K562 (cell line): ENCODE data around the gene PRKG1. TPM values are rescaled to one million over a fixed set of nuclear protein-coding genes. Genes with fewer than 3 reads are reported as not detected.

ENCODE experiments used
- ATAC-seq: fragments of 200-7000 bp; cut with Tn5 transposase; 3 replicates; pipeline ENCODE4 v1.9.1; 2020; ENCODE audit warnings: moderate library complexity
- BruUV-seq: library from RNA; stranded (reverse); fragments of 400-500 nt; replicated peaks from 2 replicates; lab custom pipeline; 2021; lab: Mats Ljungman, UMichigan
- CTCF ChIA-PET: fragments of 300-600 bp; formaldehyde crosslinking; extraction: SDS; loops from one replicate; lab custom pipeline; 2021; ENCODE audit warnings: low intra/inter-chr PET ratio; lab: Yijun Ruan, JAX
- POLR2A ChIA-PET: fragments of 300-600, 350-650 bp; sonication (Branson Sonifier 250); formaldehyde crosslinking; extraction: SDS; loops from one replicate; lab custom pipeline; 2021; ENCODE audit warnings: antibody characterized with exemption, inconsistent platforms; lab: Yijun Ruan, JAX
- DNase-seq, 4 experiments: peaks; one replicate each; pipeline versions ENCODE4 v3.0.0 to v3.0.0-alpha.2; 2011 to 2018; ENCODE audit warnings: low spot score in 3 of 4, mixed read lengths in 3 of 4; ENCODE audit errors: extremely low read depth in 1 of 4
- FAIRE-seq: peaks from 2 replicates; lab custom pipeline; 2011; peaks lifted over from hg19 to GRCh38; lab: Jason Lieb, UNC
- H2AFZ ChIP-seq: 2 replicates; pipeline ENCODE4 v1.6.0; 2011; ENCODE audit warnings: low read depth, low read length, control low read depth, inconsistent platforms
- H3K27ac ChIP-seq: fragments of 200-600 bp; 3 replicates; pipeline ENCODE4 v1.8.0; 2011; ENCODE audit warnings: low read depth, mild to moderate bottlenecking, control low read depth, inconsistent platforms, low read length, moderate library complexity, mixed read lengths; ENCODE audit errors: extremely low read depth
- H3K27me3 ChIP-seq, 2 experiments: fragments of 300-600 bp in 1 of 2; 2 replicates in 1 of 2; 3 replicates in 1 of 2; pipeline versions ENCODE4 v1.6.0 to v1.8.0; 2011; ENCODE audit warnings: inconsistent platforms in 2 of 2, low read length in 2 of 2, mild to moderate bottlenecking in 1 of 2, mixed read lengths in 1 of 2, moderate library complexity in 1 of 2; ENCODE audit not compliant: control insufficient read depth in 2 of 2, insufficient read depth in 2 of 2
- H3K36me3 ChIP-seq: fragments of 300-600 bp; 3 replicates; pipeline ENCODE4 v1.8.0; 2011; ENCODE audit warnings: mild to moderate bottlenecking, low read length, inconsistent platforms; ENCODE audit not compliant: control insufficient read depth, insufficient read depth
- H3K4me1 ChIP-seq, 2 experiments: fragments of 200-600 bp in 1 of 2; replicated peaks in 1 of 2; 2 replicates in 1 of 2; 3 replicates in 1 of 2; pipeline versions ENCODE4 v1.5.1 to v1.8.0; 2011; ENCODE audit warnings: inconsistent platforms in 2 of 2, low read length in 2 of 2, mild to moderate bottlenecking in 1 of 2, mixed read lengths in 1 of 2, moderate library complexity in 1 of 2; ENCODE audit not compliant: control insufficient read depth in 2 of 2, insufficient read depth in 2 of 2
- H3K4me2 ChIP-seq: 2 replicates; pipeline ENCODE4 v1.6.1; 2011; ENCODE audit warnings: low read length, control low read depth, inconsistent platforms, mixed read lengths; ENCODE audit not compliant: insufficient read depth
- H3K4me3 ChIP-seq: fragments of 200-600 bp; sonication (generic), shearing (Covaris generic); 2 replicates; pipeline ENCODE4 v1.5.1; 2016; ENCODE audit warnings: control low read depth, inconsistent platforms
- H3K79me2 ChIP-seq: fragments of 200-600 bp; 3 replicates; pipeline ENCODE4 v1.8.0; 2011; ENCODE audit warnings: low read length, inconsistent platforms; ENCODE audit not compliant: control insufficient read depth, insufficient read depth
- H3K9ac ChIP-seq, 2 experiments: 2 replicates each; pipeline versions ENCODE4 v1.6.0 to v1.6.1; 2011; ENCODE audit warnings: low read depth in 2 of 2, low read length in 2 of 2, control low read depth in 1 of 2, inconsistent platforms in 1 of 2, mild to moderate bottlenecking in 1 of 2, mixed read lengths in 1 of 2; ENCODE audit not compliant: insufficient read depth in 1 of 2
- H3K9me1 ChIP-seq: one replicate; pipeline ENCODE4 v1.6.0; 2011; ENCODE audit warnings: inconsistent platforms, mild to moderate bottlenecking, low read length, moderate library complexity; ENCODE audit not compliant: control insufficient read depth, insufficient read depth
- H3K9me3 ChIP-seq: replicated peaks from 2 replicates; pipeline ENCODE4 v1.5.1; 2011; ENCODE audit warnings: low read depth, low read length, inconsistent platforms; ENCODE audit not compliant: control insufficient read depth, insufficient read depth
- H4K20me1 ChIP-seq: replicated peaks from 2 replicates; pipeline ENCODE4 v1.6.1; 2011; ENCODE audit warnings: low read length, inconsistent platforms, mixed read lengths; ENCODE audit not compliant: control insufficient read depth, insufficient read depth
- BRF2 ChIP-seq: IDR thresholded peaks from 3 replicates; pipeline ENCODE4 v1.6.1; 2011; ENCODE audit warnings: borderline replicate concordance, mild to moderate bottlenecking; ENCODE audit not compliant: insufficient read length, insufficient read depth
- DPF2 ChIP-seq: fragments of 450-650 bp; IDR thresholded peaks from 2 replicates; pipeline ENCODE4 v1.6.1; 2016
- FOXA3 ChIP-seq, 2 experiments: fragments of 450-650 bp in 1 of 2; sonication (generic) in 1 of 2; formaldehyde crosslinking; IDR thresholded peaks in 1 of 2; conservative IDR thresholded peaks in 1 of 2; 2 replicates each; pipeline versions ENCODE4 v1.4.0 to v1.8.0; 2020 to 2022; ENCODE audit warnings: mild to moderate bottlenecking in 2 of 2, missing genetic modification reagents in 1 of 2
- GABPA ChIP-seq: fragments of 200-800 bp; sonication (Bioruptor generic); conservative IDR thresholded peaks from 2 replicates; pipeline ENCODE4 v1.6.1; 2016; ENCODE audit warnings: low read depth, missing genetic modification characterization, missing compliant biosample characterization
- KAT8 ChIP-seq: fragments of 450-650 bp; IDR thresholded peaks from 2 replicates; pipeline ENCODE4 v1.6.1; 2016; ENCODE audit warnings: low read depth, mild to moderate bottlenecking
- KLF6 ChIP-seq: fragments of 250-450 bp; sonication (Bioruptor Pico); IDR thresholded peaks from 2 replicates; pipeline ENCODE4 v1.4.0; 2020; ENCODE audit warnings: mild to moderate bottlenecking, moderate library complexity, borderline replicate concordance
- MLX ChIP-seq, 2 experiments: fragments of 450-650 bp in 1 of 2; sonication (generic) in 1 of 2; formaldehyde crosslinking; conservative IDR thresholded peaks; 2 replicates each; pipeline versions ENCODE4 v1.4.0 to v1.8.1; 2020 to 2022; ENCODE audit warnings: mild to moderate bottlenecking in 1 of 2, missing genetic modification reagents in 1 of 2
- MXD1 ChIP-seq: fragments of 250-450 bp; sonication (Bioruptor Pico); IDR thresholded peaks from 2 replicates; pipeline ENCODE4 v1.8.0; 2021; ENCODE audit warnings: borderline replicate concordance, mild to moderate bottlenecking, moderate library complexity; ENCODE audit not compliant: poor library complexity, severe bottlenecking
- POU5F1 ChIP-seq: fragments of 150-350 bp; IDR thresholded peaks from 2 replicates; pipeline ENCODE4 v1.6.1; 2014; ENCODE audit warnings: borderline replicate concordance, low read length, low read depth, mild to moderate bottlenecking; ENCODE audit not compliant: partially characterized antibody
- RAD21 ChIP-seq, 2 experiments: fragments of 250-450 bp in 1 of 2; fragments of 450-650 bp in 1 of 2; sonication (Bioruptor Pico) in 1 of 2; formaldehyde crosslinking in 1 of 2; IDR thresholded peaks in 1 of 2; conservative IDR thresholded peaks in 1 of 2; 2 replicates each; pipeline versions ENCODE4 v1.4.0 to v1.8.0; 2020 to 2022; ENCODE audit warnings: mild to moderate bottlenecking in 2 of 2, moderate library complexity in 1 of 2
- SIRT6 ChIP-seq: IDR thresholded peaks from one replicate; pipeline ENCODE4 v1.6.1; 2012; ENCODE audit warnings: low read depth, mild to moderate bottlenecking, control low read depth, inconsistent platforms, low read length, moderate library complexity
- TEAD1 ChIP-seq, 2 experiments: fragments of 450-650 bp in 1 of 2; sonication (generic) in 1 of 2; formaldehyde crosslinking; IDR thresholded peaks; 2 replicates each; pipeline versions ENCODE4 v1.4.0 to v1.8.0; 2020 to 2022; ENCODE audit warnings: mild to moderate bottlenecking in 2 of 2, missing genetic modification reagents in 1 of 2
- ZNF239 ChIP-seq: fragments of 250-450 bp; sonication (Bioruptor Pico); IDR thresholded peaks from 2 replicates; pipeline ENCODE4 v1.4.0; 2020; ENCODE audit warnings: mild to moderate bottlenecking
- ZNF551 ChIP-seq: fragments of 250-450 bp; sonication (Bioruptor Pico); IDR thresholded peaks from 2 replicates; pipeline ENCODE4 v1.5.0; 2021; ENCODE audit warnings: mild to moderate bottlenecking, moderate library complexity
- ZNF740 ChIP-seq, 3 experiments: fragments of 200-800 bp in 1 of 3; sonication (Bioruptor generic) in 1 of 3; sonication (generic) in 1 of 3; formaldehyde crosslinking in 1 of 3; IDR thresholded peaks; 2 replicates each; pipeline versions ENCODE4 v1.6.1 to v1.8.0; 2016 to 2022; ENCODE audit warnings: mild to moderate bottlenecking in 2 of 3, missing compliant biosample characterization in 2 of 3, missing genetic modification characterization in 2 of 3, missing genetic modification reagents in 1 of 3
- WGBS: fragments of 100-300 bp; shearing (Covaris generic); methylation state at CpG from one replicate; pipeline ENCODE4 v1.1.6; 2016; ENCODE audit warnings: low coverage, mixed read lengths; ENCODE audit not compliant: insufficient coverage; ENCODE audit errors: missing lambda C conversion rate; 5-methylcytosine and 5-hydroxymethylcytosine counted together
- in situ Hi-C: fragments of 300-500 bp; cut with MboI; formaldehyde crosslinking; loops from 4 replicates; pipeline ENCODE4 v1.15.0; 2018; ENCODE audit warnings: inconsistent platforms, mixed read lengths
- intact Hi-C: fragments of 100-400 bp; cut with micrococcal nuclease; formaldehyde crosslinking; loops from 2 replicates; pipeline ENCODE4 v1.14.2; 2022
- polyA plus RNA-seq, 8 experiments: library from polyadenylated mRNA; depleted of rRNA in 4 of 8; stranded (reverse) in 5 of 8; unstranded in 3 of 8; fragments of >200 nt; fragmentation: Nextera tagmentation in 2 of 8; fragmentation: Illumina TruSeq in 1 of 8; extraction: Ambion mirVana in 2 of 8; extraction: Trizol in 1 of 8; gene quantifications; 2 replicates each; pipeline versions ENCODE4 v1.2.1 to v1.2.3, GENCODE V29; 2011 to 2014; ENCODE audit warnings: inconsistent platforms in 1 of 8, missing spikeins in 1 of 8
- total RNA-seq, 7 experiments: library from RNA; depleted of rRNA in 6 of 7; stranded (reverse); fragments of >200 nt in 6 of 7; fragmentation: Illumina TruSeq in 2 of 7; extraction: Trizol in 2 of 7; gene quantifications; 2 replicates each; pipeline versions ENCODE4 v1.2.1 to v1.2.3, GENCODE V29; 2011 to 2021; ENCODE audit warnings: low replicate concordance in 1 of 7

Gene PRKG1
- total and polyA plus RNA-seq, 9 of the 15 experiments (the other 6 are each of a cell fraction or from before 2014, with no cell fraction given) = 0.22 TPM; not detected in 8

- Histone ChIP-seq H3K27me3 (no peaks in the 10 kb centered on the region), H3K4me3 (no peak overlapping the region), H3K4me2 (no peak overlapping the region), H3K9me3 (no peaks in the 10 kb centered on the region; the same call in 1 of the 2 replicates), H3K27ac (no peak overlapping the region), H2AFZ (no peak overlapping the region), H3K79me2 (no peaks in the 10 kb centered on the region), H3K9ac (no peak overlapping the region), H4K20me1 (no peaks in the 10 kb centered on the region), H3K9me1 (no peaks in the 10 kb centered on the region), H3K36me3 (no peaks in the 10 kb centered on the region), H3K4me1 (peaks cover 0 to 6% of the 10 kb centered on the region in 2 experiments; a peak in 1 of 5 replicates)
- FAIRE-seq = no peak
- in situ Hi-C loops = no loop called here
- ATAC-seq = no peak
- ChIA-PET CTCF (no interaction called here), POLR2A (no interaction called here)
- under 1% methylated on average over 25 of the region's 26 CpGs for WGBS
- no peak for DNase-seq
- BruUV-seq = no TSS peak
- intact Hi-C loops = loop anchor here (5.0 kb wide), 1 partner anchor 174 kb away; no protein-coding TSS in a partner anchor
- TF ChIP-seq SIRT6 = no peak
- TF ChIP-seq FOXA3 (CRISPR knock-in tag; conservative IDR thresholded peaks at IDR 0.05 in 1 of 2, IDR thresholded peaks at IDR 0.05 in 1 of 2) = no peak
- TF ChIP-seq GABPA = no peak
- TF ChIP-seq BRF2 = no peak
- no peak for TF ChIP-seq TEAD1 (CRISPR knock-in tag; IDR thresholded peaks at IDR 0.05)
- no peak for TF ChIP-seq RAD21 (CRISPR knock-in tag; conservative IDR thresholded peaks at IDR 0.05 in 1 of 2, IDR thresholded peaks at IDR 0.05 in 1 of 2)
- TF ChIP-seq POU5F1 = no peak
- no peak for TF ChIP-seq KAT8
- TF ChIP-seq DPF2 = no peak
- TF ChIP-seq MLX (CRISPR knock-in tag; conservative IDR thresholded peaks at IDR 0.05) = no peak
- TF ChIP-seq ZNF239 (CRISPR knock-in tag) = no peak
- no peak for TF ChIP-seq MXD1 (CRISPR knock-in tag)
- TF ChIP-seq ZNF740 (CRISPR knock-in tag; IDR thresholded peaks at IDR 0.05) = no peak
- TF ChIP-seq ZNF740 (tag; IDR thresholded peaks at IDR 0.05) = no peak
- TF ChIP-seq KLF6 = no peak
- TF ChIP-seq ZNF551 (CRISPR knock-in tag) = no peak
Measured at GRCh38 chr10:52313256-52313932, 1239.1 kb downstream of the PRKG1 start.
